Lower lobe of right lung (tissue), 2 donors: ENCODE measurements around the gene PRKCH. TPM values are rescaled to one million over a fixed set of nuclear protein-coding genes. Genes with fewer than 3 reads are reported as not detected.
A peak's percentile ranks its signal among the peaks of the same experiment; 100 is the strongest.

Source experiments
- ATAC-seq, 2 donors: fragments of 200-7000 bp; cut with Tn5 transposase; one replicate each; pipeline ENCODE4 v1.9.1; 2020 to 2022; ENCODE audit warnings: mild to moderate bottlenecking in 2 of 2, moderate library complexity in 2 of 2
- DNase-seq: peaks from one replicate; pipeline ENCODE4 v3.0.0-alpha.2; 2020
- H3K27ac ChIP-seq: fragments of 200-600 bp; one replicate; pipeline ENCODE4 v1.8.0; 2022
- H3K27me3 ChIP-seq: fragments of 200-600 bp; one replicate; pipeline ENCODE4 v1.8.0; 2022; ENCODE audit warnings: low read depth
- H3K36me3 ChIP-seq: fragments of 200-600 bp; one replicate; pipeline ENCODE4 v1.8.0; 2022; ENCODE audit warnings: mild to moderate bottlenecking
- H3K4me1 ChIP-seq: fragments of 200-600 bp; one replicate; pipeline ENCODE4 v1.8.0; 2022
- H3K4me3 ChIP-seq: fragments of 200-600 bp; one replicate; pipeline ENCODE4 v1.8.0; 2022; ENCODE audit warnings: mild to moderate bottlenecking
- H3K9me3 ChIP-seq: fragments of 200-600 bp; one replicate; pipeline ENCODE4 v1.8.0; 2022
- intact Hi-C: fragments of 100-400 bp; cut with DNase I; formaldehyde crosslinking; loops from one replicate; pipeline ENCODE4 v1.11.0; 2022
- total RNA-seq: library from RNA; stranded (reverse); fragmentation: NEBNext Ultra II Directional; extraction: Animal tissue kit (Norgen Biotek cat#: 25700); gene quantifications from one replicate; pipeline ENCODE4 v1.2.1, GENCODE V29; 2021
- TF ChIP-seq, protein P1 (sequence below): fragments of 200-600 bp; IDR thresholded peaks from one replicate; pipeline ENCODE4 v1.8.0; 2022; ENCODE audit warnings: antibody characterized with exemption, mild to moderate bottlenecking
- donor health status: DM: no; HTN: yes; CAD: no; lungs with severe emphysema.

The PRKCH gene
- total RNA-seq, 1 donor from 2014 or later: 60.9 TPM

DNA sequence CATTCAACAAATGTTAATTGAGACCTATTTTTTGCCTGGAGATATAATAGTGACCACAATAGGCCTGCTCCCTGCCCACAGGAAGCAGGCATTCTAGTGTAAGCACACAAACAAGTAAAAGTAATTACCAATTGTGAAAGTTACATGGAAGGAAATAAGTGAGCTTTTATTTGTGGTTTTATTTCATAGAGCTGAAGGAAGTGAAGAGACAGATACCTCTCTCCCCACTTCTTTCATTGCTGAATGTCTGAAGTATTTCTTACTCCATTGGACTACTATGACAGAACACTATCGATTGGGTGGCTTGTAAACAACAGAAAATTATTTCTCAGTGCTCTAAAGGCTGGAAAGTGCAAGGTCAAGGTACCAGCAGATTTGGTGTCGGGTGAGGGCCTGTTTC, 183.5 kb downstream of the PRKCH start:
- intact Hi-C loops: no loop called here
- Histone ChIP-seq H3K27ac (no peak overlapping the region), H3K36me3 (peaks cover 11% of the 10 kb centered on the region), H3K4me3 (no peak overlapping the region), H3K27me3 (no peaks in the 10 kb centered on the region), H3K9me3 (no peaks in the 10 kb centered on the region), H3K4me1 (peaks cover 40% of the 10 kb centered on the region)
- ATAC-seq (no peak), DNase-seq (no peak)
- TF ChIP-seq, protein P1, sequence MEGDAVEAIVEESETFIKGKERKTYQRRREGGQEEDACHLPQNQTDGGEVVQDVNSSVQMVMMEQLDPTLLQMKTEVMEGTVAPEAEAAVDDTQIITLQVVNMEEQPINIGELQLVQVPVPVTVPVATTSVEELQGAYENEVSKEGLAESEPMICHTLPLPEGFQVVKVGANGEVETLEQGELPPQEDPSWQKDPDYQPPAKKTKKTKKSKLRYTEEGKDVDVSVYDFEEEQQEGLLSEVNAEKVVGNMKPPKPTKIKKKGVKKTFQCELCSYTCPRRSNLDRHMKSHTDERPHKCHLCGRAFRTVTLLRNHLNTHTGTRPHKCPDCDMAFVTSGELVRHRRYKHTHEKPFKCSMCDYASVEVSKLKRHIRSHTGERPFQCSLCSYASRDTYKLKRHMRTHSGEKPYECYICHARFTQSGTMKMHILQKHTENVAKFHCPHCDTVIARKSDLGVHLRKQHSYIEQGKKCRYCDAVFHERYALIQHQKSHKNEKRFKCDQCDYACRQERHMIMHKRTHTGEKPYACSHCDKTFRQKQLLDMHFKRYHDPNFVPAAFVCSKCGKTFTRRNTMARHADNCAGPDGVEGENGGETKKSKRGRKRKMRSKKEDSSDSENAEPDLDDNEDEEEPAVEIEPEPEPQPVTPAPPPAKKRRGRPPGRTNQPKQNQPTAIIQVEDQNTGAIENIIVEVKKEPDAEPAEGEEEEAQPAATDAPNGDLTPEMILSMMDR: no peak

DNA sequence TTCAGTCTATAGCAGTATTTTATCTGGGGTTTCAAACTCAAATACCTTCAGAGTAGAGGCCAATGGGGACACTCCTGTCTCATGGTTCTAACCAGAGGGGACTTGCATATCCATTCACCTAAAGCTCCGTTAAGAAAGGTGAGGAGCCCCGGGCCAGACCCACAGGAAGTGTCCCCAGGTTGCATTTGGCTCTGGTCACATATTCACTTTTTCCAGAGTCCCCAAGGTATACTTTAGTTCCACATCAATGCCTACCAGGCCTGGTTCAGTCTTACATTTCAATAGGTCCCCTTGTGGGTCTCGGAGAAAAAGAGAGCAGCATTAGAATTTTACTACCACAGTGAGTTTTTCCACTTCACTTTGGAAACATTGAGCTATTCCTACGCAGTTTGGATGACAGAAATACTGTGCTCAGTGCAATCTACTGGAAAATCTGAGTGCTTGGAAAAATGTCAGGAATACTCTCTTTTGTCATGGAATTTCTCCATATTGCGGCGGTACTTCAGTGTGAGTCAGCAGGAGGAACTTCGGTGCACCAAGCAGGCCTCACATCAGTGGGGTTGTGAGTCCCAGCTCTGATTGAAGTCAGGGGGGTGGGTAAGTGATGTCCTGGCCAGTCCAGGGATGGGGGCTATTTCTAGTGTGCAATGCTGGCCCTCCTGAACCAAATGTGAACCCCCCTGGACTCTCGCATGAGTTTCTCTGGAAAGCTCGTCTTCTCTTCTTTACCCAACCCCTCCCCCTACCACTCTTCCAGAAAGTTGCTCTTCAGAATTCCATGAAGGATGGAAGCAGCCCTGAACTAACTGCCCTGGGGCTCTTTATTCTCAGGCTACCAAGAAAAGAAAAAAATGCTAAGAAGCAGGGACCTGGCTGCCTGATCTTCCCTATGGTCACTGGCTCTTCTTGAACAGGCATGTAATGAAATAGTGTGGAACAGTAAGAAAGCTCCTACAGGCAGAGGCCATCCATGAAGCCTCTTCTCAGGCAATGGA, 184.7 kb downstream of the PRKCH start:
- Histone ChIP-seq H3K4me1 (peaks cover 43% of the 10 kb centered on the region), H3K27ac (no peak overlapping the region), H3K36me3 (peaks cover 11% of the 10 kb centered on the region), H3K4me3 (no peak overlapping the region), H3K9me3 (no peaks in the 10 kb centered on the region), H3K27me3 (no peaks in the 10 kb centered on the region)
- DNase-seq: no peak
- TF ChIP-seq, protein P1: no peak
- no peak for ATAC-seq
- intact Hi-C loops: no loop called here

DNA sequence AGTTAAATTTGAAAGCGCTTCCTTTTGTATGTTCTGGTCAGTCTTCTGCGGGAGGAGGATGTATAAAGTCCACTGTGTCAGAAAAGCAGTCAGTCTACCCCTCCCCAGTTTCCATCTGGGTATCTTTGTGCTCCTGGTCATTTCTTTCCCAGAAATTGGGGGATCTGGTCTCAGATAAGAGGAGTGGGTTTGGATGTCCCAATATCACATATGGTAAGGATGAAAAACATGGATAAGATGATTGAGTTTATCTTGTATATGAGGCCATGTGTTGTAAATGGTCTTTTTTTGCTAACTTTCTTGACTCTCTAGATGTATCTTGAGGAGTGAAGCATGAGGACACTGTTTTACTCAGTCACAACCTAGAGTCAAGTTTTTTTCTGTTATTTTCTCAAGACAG, 187.1 kb downstream of the PRKCH start:
- TF ChIP-seq, protein P1: no peak
- intact Hi-C loops: no loop called here
- no peak overlapping the region for H3K27ac ChIP-seq
- DNase-seq: no peak
- H3K9me3 ChIP-seq: no peaks in the 10 kb centered on the region
- H3K36me3 ChIP-seq: peaks cover 16% of the 10 kb centered on the region
- no peak overlapping the region for H3K4me3 ChIP-seq
- no peaks in the 10 kb centered on the region for H3K27me3 ChIP-seq
- peaks cover 47% of the 10 kb centered on the region for H3K4me1 ChIP-seq
- no peak for ATAC-seq

DNA sequence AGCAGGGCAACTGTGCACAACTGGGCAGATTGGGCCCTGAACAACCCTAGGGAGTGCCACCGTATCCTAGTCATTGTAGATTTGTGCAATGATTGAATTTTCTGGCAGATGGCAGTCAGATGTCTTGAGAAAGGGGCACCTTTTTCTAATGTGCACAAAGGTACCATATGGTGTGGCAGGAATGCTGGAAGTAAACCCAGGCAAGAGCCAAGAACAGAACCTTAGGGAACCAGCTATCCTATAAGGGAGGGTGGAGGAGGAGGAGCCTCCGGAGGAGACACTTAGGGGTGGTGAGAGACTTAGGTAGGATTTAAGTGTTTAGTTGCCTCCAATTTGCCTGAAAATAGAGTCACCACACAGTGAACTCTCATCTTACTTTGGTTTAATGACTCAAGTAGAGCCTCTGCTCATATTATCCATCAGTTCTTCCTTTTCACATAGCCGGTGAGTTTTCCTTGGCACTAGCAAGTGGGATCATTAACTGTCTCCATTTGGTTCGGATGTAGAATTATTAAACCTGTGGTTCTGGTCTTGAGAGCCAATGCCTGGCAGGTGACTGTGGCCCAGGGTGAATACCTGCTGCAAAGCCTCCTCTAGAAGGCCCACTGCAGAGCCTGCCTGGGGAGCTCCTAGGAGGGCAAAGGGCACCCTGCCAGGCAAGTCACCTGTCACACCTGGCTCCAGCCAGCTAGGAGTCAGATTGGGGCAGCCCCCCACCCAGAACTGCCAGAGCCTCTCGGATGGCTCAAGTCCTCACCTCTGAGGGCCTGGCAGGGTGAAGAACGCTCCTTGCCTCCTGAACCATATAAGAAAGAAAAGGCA, 189.6 kb downstream of the PRKCH start:
- peaks cover 53% of the 10 kb centered on the region for H3K4me1 ChIP-seq
- H3K27ac ChIP-seq: peak overlapping the region; percentile 51
- intact Hi-C loops: no loop called here

DNA sequence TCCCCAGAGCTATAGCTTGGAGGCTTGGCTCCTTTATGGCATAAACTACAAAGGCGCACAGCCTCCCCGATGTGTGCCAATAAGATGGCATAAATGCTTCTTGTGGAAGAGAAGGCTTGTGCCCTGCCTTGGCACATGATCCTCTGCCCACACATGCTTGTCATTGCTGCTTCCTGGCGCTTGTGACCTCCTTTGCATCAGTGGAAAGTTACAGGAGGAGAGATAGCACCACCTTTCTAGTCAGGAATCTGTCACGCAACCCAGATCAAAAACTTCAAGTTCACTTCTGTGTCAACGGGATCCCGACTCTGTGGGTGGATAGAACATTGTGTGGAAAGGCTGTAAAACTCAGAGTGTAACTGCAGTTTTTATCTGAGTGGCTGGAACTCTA, 190.2 kb downstream of the PRKCH start:
- intact Hi-C loops: no loop called here

More for the DNA sequence above, 189.6 kb downstream of the PRKCH start:
- ATAC-seq: peak in 1 of 2 donors; percentile 11
- no peaks in the 10 kb centered on the region for H3K27me3 ChIP-seq
- H3K4me3 ChIP-seq: no peak overlapping the region
- TF ChIP-seq, protein P1: no peak
- H3K36me3 ChIP-seq: peaks cover 16% of the 10 kb centered on the region
- no peak for DNase-seq
- H3K9me3 ChIP-seq: no peaks in the 10 kb centered on the region

More for the DNA sequence above, 190.2 kb downstream of the PRKCH start:
- DNase-seq: peak; percentile 52
- Histone ChIP-seq H3K27ac (peak overlapping the region; percentile 51), H3K36me3 (peaks cover 10% of the 10 kb centered on the region), H3K4me3 (no peak overlapping the region), H3K9me3 (no peaks in the 10 kb centered on the region), H3K4me1 (peaks cover 59% of the 10 kb centered on the region), H3K27me3 (no peaks in the 10 kb centered on the region)
- ATAC-seq: peak; percentile 54 to 67
- TF ChIP-seq, protein P1: no peak
